Glutamatergic neuron (in vitro differentiated cells): ENCODE results near the gene CTDSP2. TPM values are rescaled to one million over a fixed set of nuclear protein-coding genes. Genes with fewer than 3 reads are reported as not detected.

Source experiments
- DNase-seq: peaks from one replicate; pipeline ENCODE4 v3.0.0; 2022
- H3K27ac Mint-ChIP-seq: one replicate; pipeline ENCODE4 v1.8.0; 2020; ENCODE audit warnings: mild to moderate bottlenecking, mixed read lengths, inconsistent platforms; ENCODE audit not compliant: unreplicated experiment
- H3K27me3 Mint-ChIP-seq: one replicate; pipeline ENCODE4 v1.8.0; 2020; ENCODE audit warnings: mild to moderate bottlenecking, moderate library complexity, mixed read lengths, inconsistent platforms; ENCODE audit not compliant: unreplicated experiment
- H3K36me3 Mint-ChIP-seq: one replicate; pipeline ENCODE4 v1.8.0; 2020; ENCODE audit warnings: mild to moderate bottlenecking, mixed read lengths, inconsistent platforms; ENCODE audit not compliant: unreplicated experiment
- H3K4me1 Mint-ChIP-seq: one replicate; pipeline ENCODE4 v1.8.0; 2020; ENCODE audit warnings: mild to moderate bottlenecking, low read depth, mixed read lengths, inconsistent platforms; ENCODE audit not compliant: unreplicated experiment
- H3K4me3 Mint-ChIP-seq: one replicate; pipeline ENCODE4 v1.8.0; 2020; ENCODE audit warnings: mild to moderate bottlenecking, mixed read lengths, inconsistent platforms; ENCODE audit not compliant: unreplicated experiment
- H3K9me3 Mint-ChIP-seq: one replicate; pipeline ENCODE4 v1.8.0; 2020; ENCODE audit warnings: mild to moderate bottlenecking, moderate library complexity, mixed read lengths, inconsistent platforms; ENCODE audit not compliant: unreplicated experiment
- CTCF ChIP-seq: fragments of 200-600 bp; sonication (generic); IDR thresholded peaks from one replicate; pipeline ENCODE4 v1.5.0; 2021; ENCODE audit not compliant: partially characterized antibody, unreplicated experiment
- total RNA-seq: library from RNA; stranded (reverse); fragmentation: NEBNext Ultra II Directional; extraction: Animal tissue kit (Norgen Biotek cat#: 25700); gene quantifications from one replicate; pipeline ENCODE4 v1.2.1, GENCODE V29; 2021; ENCODE audit not compliant: unreplicated experiment

The CTDSP2 gene
- total RNA-seq, 1 donor from 2014 or later: 127 TPM

- H3K27ac Mint-ChIP-seq: no peak overlapping the region
- peaks cover 4% of the 10 kb centered on the region for H3K9me3 Mint-ChIP-seq
- TF ChIP-seq CTCF: no peak
- H3K36me3 Mint-ChIP-seq: peaks cover 3% of the 10 kb centered on the region
- H3K4me3 Mint-ChIP-seq: no peak overlapping the region
- H3K4me1 Mint-ChIP-seq: peaks cover 6% of the 10 kb centered on the region
- H3K27me3 Mint-ChIP-seq: peaks cover 12% of the 10 kb centered on the region
- no peak for DNase-seq
Measured at GRCh38 chr12:57877876-57878275, 31.3 kb upstream of the CTDSP2 start.

- H3K36me3 Mint-ChIP-seq: peaks cover 3% of the 10 kb centered on the region
- peaks cover 4% of the 10 kb centered on the region for H3K9me3 Mint-ChIP-seq
- H3K27ac Mint-ChIP-seq: no peak overlapping the region
- H3K27me3 Mint-ChIP-seq: peaks cover 8% of the 10 kb centered on the region
- H3K4me3 Mint-ChIP-seq: no peak overlapping the region
- H3K4me1 Mint-ChIP-seq: peaks cover 10% of the 10 kb centered on the region
- no peak for TF ChIP-seq CTCF
- DNase-seq: no peak
Measured at GRCh38 chr12:57875753-57876547, 29.4 kb upstream of the CTDSP2 start.

GRCh38 chr12:57874166-57875108, 27.9 kb upstream of the CTDSP2 start:
- H3K4me1 Mint-ChIP-seq: peaks cover 19% of the 10 kb centered on the region
- H3K27me3 Mint-ChIP-seq: peaks cover 9% of the 10 kb centered on the region
- H3K36me3 Mint-ChIP-seq: peaks cover 3% of the 10 kb centered on the region
- H3K27ac Mint-ChIP-seq: no peak overlapping the region
- no peak overlapping the region for H3K4me3 Mint-ChIP-seq
- TF ChIP-seq CTCF: no peak
- H3K9me3 Mint-ChIP-seq: peaks cover 5% of the 10 kb centered on the region
- DNase-seq: no peak

GRCh38 chr12:57872362-57872761, 25.8 kb upstream of the CTDSP2 start:
- no peak overlapping the region for H3K4me3 Mint-ChIP-seq
- H3K27ac Mint-ChIP-seq: no peak overlapping the region
- peaks cover 3% of the 10 kb centered on the region for H3K36me3 Mint-ChIP-seq
- TF ChIP-seq CTCF: no peak
- peaks cover 18% of the 10 kb centered on the region for H3K9me3 Mint-ChIP-seq
- peaks cover 34% of the 10 kb centered on the region for H3K4me1 Mint-ChIP-seq
- DNase-seq: no peak
- H3K27me3 Mint-ChIP-seq: peaks cover 18% of the 10 kb centered on the region
